H1 (cell line): Measurements from ENCODE around the gene KIAA1671. TPM values are rescaled to one million over a fixed set of nuclear protein-coding genes. Genes with fewer than 3 reads are reported as not detected.

Source experiments
- CTCF ChIA-PET: fragments of 300-600 bp; sonication (Branson Sonifier 250); formaldehyde crosslinking; loops from one replicate; lab custom pipeline; 2021; ENCODE audit not compliant: partially characterized antibody; lab: Charles Lee
- POLR2A ChIA-PET: fragments of 300-600 bp; sonication (Branson Sonifier 250); formaldehyde crosslinking; loops from one replicate; lab custom pipeline; 2021; ENCODE audit warnings: inconsistent platforms; ENCODE audit not compliant: partially characterized antibody; lab: Charles Lee
- DNase-seq, 2 experiments: peaks; one replicate each; pipeline versions ENCODE4 v3.0.0 to v3.0.0-alpha.2; 2010 to 2022; ENCODE audit warnings: low spot score in 2 of 2, low read depth in 1 of 2, mixed read lengths in 1 of 2
- FAIRE-seq: peaks from 2 replicates; lab custom pipeline; 2011; peaks lifted over from hg19 to GRCh38; lab: Jason Lieb, UNC
- H2AFZ ChIP-seq: 2 replicates; pipeline ENCODE4 v1.8.1; 2012; ENCODE audit warnings: low read length, inconsistent platforms
- H2AK5ac ChIP-seq: 2 replicates; pipeline ENCODE4 v1.6.1; 2013; ENCODE audit warnings: low read depth, low read length
- H2BK120ac ChIP-seq: replicated peaks from 2 replicates; pipeline ENCODE3; 2013; ENCODE audit warnings: low read depth, low read length, inconsistent platforms
- H2BK12ac ChIP-seq: 2 replicates; pipeline ENCODE4 v1.6.1; 2013; ENCODE audit warnings: low read depth, low read length
- H2BK15ac ChIP-seq: 2 replicates; pipeline ENCODE4 v1.6.1; 2013; ENCODE audit warnings: low read length
- H2BK20ac ChIP-seq: 2 replicates; pipeline ENCODE4 v1.6.1; 2013; ENCODE audit warnings: low read length
- H2BK5ac ChIP-seq: 2 replicates; pipeline ENCODE4 v1.6.1; 2013; ENCODE audit warnings: low read depth, low read length
- H3K14ac ChIP-seq: 2 replicates; pipeline ENCODE4 v1.6.1; 2013; ENCODE audit warnings: inconsistent platforms; ENCODE audit not compliant: insufficient read length
- H3K18ac ChIP-seq: 2 replicates; pipeline ENCODE4 v1.6.1; 2013; ENCODE audit warnings: low read length; ENCODE audit errors: extremely low read depth
- H3K23ac ChIP-seq: 2 replicates; pipeline ENCODE4 v1.6.1; 2013; ENCODE audit warnings: inconsistent platforms; ENCODE audit not compliant: insufficient read length
- H3K23me2 ChIP-seq: 2 replicates; pipeline ENCODE4 v1.6.1; 2013; ENCODE audit warnings: low read depth, low read length
- H3K27ac ChIP-seq: 2 replicates; pipeline ENCODE4 v1.6.1; 2011; ENCODE audit warnings: low read depth, low read length, inconsistent platforms
- H3K27me3 ChIP-seq, 4 experiments: replicated peaks in 1 of 4; 1 replicate in 1 of 4; 2 replicates in 3 of 4; pipeline versions ENCODE4 v1.6.1 to v1.8.1; 2011 to 2013; ENCODE audit warnings: low read length in 3 of 4, mild to moderate bottlenecking in 3 of 4, inconsistent platforms in 2 of 4, mixed read lengths in 2 of 4, moderate library complexity in 1 of 4; ENCODE audit not compliant: control insufficient read depth in 3 of 4, insufficient read depth in 3 of 4; ENCODE audit errors: extremely low read depth in 1 of 4
- H3K36me3 ChIP-seq, 4 experiments: 2 replicates each; pipeline versions ENCODE4 v1.6.1 to v1.8.1; 2011 to 2013; ENCODE audit warnings: mild to moderate bottlenecking in 4 of 4, low read length in 3 of 4, moderate library complexity in 2 of 4, control low read depth in 1 of 4, inconsistent platforms in 1 of 4; ENCODE audit not compliant: insufficient read depth in 4 of 4, control insufficient read depth in 2 of 4
- H3K4ac ChIP-seq: replicated peaks from 2 replicates; pipeline ENCODE3; 2013; ENCODE audit warnings: low read length, low read depth, mixed read lengths, inconsistent platforms; ENCODE audit not compliant: insufficient read length
- H3K4me1 ChIP-seq, 4 experiments: replicated peaks in 1 of 4; 1 replicate in 1 of 4; 2 replicates in 3 of 4; pipeline versions ENCODE4 v1.6.1 to v1.8.1; 2011 to 2013; ENCODE audit warnings: low read length in 3 of 4, inconsistent platforms in 2 of 4, mixed read lengths in 1 of 4; ENCODE audit not compliant: insufficient read depth in 4 of 4, control insufficient read depth in 3 of 4
- H3K4me2 ChIP-seq, 2 experiments: 2 replicates each; pipeline versions ENCODE4 v1.6.1 to v1.8.1; 2011 to 2013; ENCODE audit warnings: low read depth in 2 of 2, low read length in 2 of 2, control low read depth in 1 of 2, inconsistent platforms in 1 of 2, mild to moderate bottlenecking in 1 of 2; ENCODE audit not compliant: insufficient read depth in 1 of 2
- H3K4me3 ChIP-seq, 4 experiments: fragments of 200-600, 300-600 bp in 1 of 4; sonication (generic), shearing (Covaris generic), sonication (Bioruptor Twin) in 1 of 4; 2 replicates each; pipeline versions ENCODE4 v1.5.1 to v1.8.1; 2011 to 2016; ENCODE audit warnings: low read length in 4 of 4, low read depth in 3 of 4, control low read depth in 2 of 4, inconsistent platforms in 2 of 4, mild to moderate bottlenecking in 2 of 4, mixed read lengths in 1 of 4, moderate library complexity in 1 of 4; ENCODE audit not compliant: insufficient read depth in 2 of 4; ENCODE audit errors: extremely low read depth in 1 of 4
- H3K56ac ChIP-seq: replicated peaks from 2 replicates; pipeline ENCODE3; 2013; ENCODE audit warnings: low read depth, mild to moderate bottlenecking, mixed read lengths, low read length, inconsistent platforms; ENCODE audit not compliant: insufficient read length
- H3K79me1 ChIP-seq: 2 replicates; pipeline ENCODE4 v1.6.1; 2013; ENCODE audit warnings: low read depth, low read length, control low read depth
- H3K79me2 ChIP-seq, 2 experiments: 2 replicates each; pipeline versions ENCODE4 v1.6.1 to v1.8.1; 2012 to 2013; ENCODE audit warnings: low read length in 2 of 2, mild to moderate bottlenecking in 2 of 2, inconsistent platforms in 1 of 2; ENCODE audit not compliant: insufficient read depth in 2 of 2, control insufficient read depth in 1 of 2
- H3K9ac ChIP-seq, 4 experiments: replicated peaks in 1 of 4; 1 replicate in 1 of 4; 2 replicates in 3 of 4; pipeline versions ENCODE4 v1.6.1 to v1.8.1; 2011 to 2013; ENCODE audit warnings: low read depth in 3 of 4, low read length in 3 of 4, control low read depth in 2 of 4, mild to moderate bottlenecking in 2 of 4, moderate library complexity in 2 of 4, inconsistent platforms in 1 of 4; ENCODE audit errors: extremely low read depth in 1 of 4
- H3K9me3 ChIP-seq, 2 experiments: 2 replicates each; pipeline versions ENCODE4 v1.6.1 to v1.8.1; 2012 to 2013; ENCODE audit warnings: mild to moderate bottlenecking in 2 of 2, moderate library complexity in 2 of 2, control low read depth in 1 of 2, inconsistent platforms in 1 of 2, low read depth in 1 of 2, low read length in 1 of 2, mixed read lengths in 1 of 2; ENCODE audit not compliant: insufficient read depth in 2 of 2
- H4K20me1 ChIP-seq, 2 experiments: replicated peaks in 1 of 2; 2 replicates each; pipeline versions ENCODE3 to v1.8.1; 2011 to 2013; ENCODE audit warnings: inconsistent platforms in 2 of 2, low read length in 2 of 2, mild to moderate bottlenecking in 1 of 2; ENCODE audit not compliant: insufficient read depth in 2 of 2, control insufficient read depth in 1 of 2
- H4K5ac ChIP-seq: 2 replicates; pipeline ENCODE4 v1.6.1; 2013; ENCODE audit warnings: low read length, low read depth, mixed read lengths, inconsistent platforms; ENCODE audit not compliant: insufficient read length
- H4K8ac ChIP-seq: 2 replicates; pipeline ENCODE4 v1.8.0; 2013; ENCODE audit warnings: mild to moderate bottlenecking, moderate library complexity, low read length, inconsistent platforms; ENCODE audit not compliant: insufficient read depth; ENCODE audit errors: extremely low read depth
- H4K91ac ChIP-seq: replicated peaks from 2 replicates; pipeline ENCODE3; 2013; ENCODE audit warnings: low read length, mixed read lengths, inconsistent platforms; ENCODE audit not compliant: insufficient read length
- CTCF ChIP-seq, 3 experiments: IDR thresholded peaks; 1 replicate in 2 of 3; 2 replicates in 1 of 3; pipeline versions ENCODE4 v1.5.1 to v1.6.1; 2011; ENCODE audit warnings: low read length in 3 of 3, mild to moderate bottlenecking in 3 of 3, inconsistent platforms in 2 of 3, low read depth in 1 of 3, moderate library complexity in 1 of 3; ENCODE audit not compliant: insufficient read depth in 1 of 3; ENCODE audit errors: control extremely low read depth in 1 of 3
- RAD21 ChIP-seq, 2 experiments: IDR thresholded peaks in 1 of 2; conservative IDR thresholded peaks in 1 of 2; 2 replicates each; pipeline ENCODE4 v1.6.1; 2011; ENCODE audit warnings: low read depth in 2 of 2, low read length in 2 of 2, improper control_type of control experiment in 1 of 2, inconsistent platforms in 1 of 2, mild to moderate bottlenecking in 1 of 2, moderate library complexity in 1 of 2
- SAP30 ChIP-seq: fragments of 300-600 bp; sonication (generic); IDR thresholded peaks from 2 replicates; pipeline ENCODE4 v1.7.1; 2012; ENCODE audit warnings: low read length, moderate library complexity, mild to moderate bottlenecking, inconsistent platforms; ENCODE audit not compliant: insufficient read depth, insufficient replicate concordance
- WGBS, 2 experiments: shearing (Covaris generic) in 1 of 2; methylation state at CpG; one replicate each; pipeline versions ENCODE4 v1.1.6 to v1.1.7; 2013 to 2015; ENCODE audit warnings: low lambda C conversion rate in 2 of 2, mixed read lengths in 2 of 2, inconsistent platforms in 1 of 2, low coverage in 1 of 2, missing lambda C conversion rate in 1 of 2; ENCODE audit not compliant: insufficient replicate concordance in 2 of 2, insufficient coverage in 1 of 2, insufficient read length in 1 of 2; ENCODE audit errors: extremely low coverage in 1 of 2, missing lambda C conversion rate in 1 of 2; 5-methylcytosine and 5-hydroxymethylcytosine counted together
- polyA plus RNA-seq, 7 experiments: library from polyadenylated mRNA; depleted of rRNA in 3 of 7; stranded (reverse) in 5 of 7; unstranded in 2 of 7; fragments of >200 nt in 5 of 7; fragments of 200-250 nt in 2 of 7; gene quantifications; 1 replicate in 5 of 7; 2 replicates in 1 of 7; 4 replicates in 1 of 7; pipeline versions ENCODE4 v1.2.1 to v1.2.3, GENCODE V29; 2011 to 2013; ENCODE audit warnings: missing spikeins in 2 of 7, mixed read lengths in 2 of 7
- total RNA-seq: library from RNA; stranded (reverse); fragmentation: NEBNext Ultra II Directional; extraction: Animal tissue kit (Norgen Biotek cat#: 25700); gene quantifications from 2 replicates; pipeline ENCODE4 v1.2.1, GENCODE V29; 2021

Gene KIAA1671
- total and polyA plus RNA-seq, 2 of the 8 experiments (the other 6 are each of a cell fraction or from before 2014, with no cell fraction given) = 6.4 to 23.9 TPM

GRCh38 chr22:25051073-25051472, 98.6 kb downstream of the KIAA1671 start:
- Histone ChIP-seq H2AFZ (no peak overlapping the region), H3K14ac (no peak overlapping the region), H4K20me1 (peaks cover 2 to 3% of the 10 kb centered on the region in 2 experiments), H2BK20ac (no peak overlapping the region), H3K4ac (no peak overlapping the region), H3K56ac (peak overlapping the region; percentile 18), H4K91ac (no peak overlapping the region), H2BK120ac (no peak overlapping the region), H3K27ac (no peak overlapping the region), H4K8ac (no peak overlapping the region), H3K4me2 (no peak overlapping the region), H3K18ac (no peak overlapping the region), H3K23ac (no peak overlapping the region), H3K4me3 (no peak overlapping the region), H4K5ac (no peak overlapping the region), H3K4me1 (no peaks in the 10 kb centered on the region), H3K9me3 (peaks cover 10 to 14% of the 10 kb centered on the region in 2 experiments; a peak in 3 of 4 replicates), H3K27me3 (no peaks in the 10 kb centered on the region)
- 88% methylated on average over 2 of the region's 2 CpGs; no CpG with 5 or more reads in 1 of the 2 experiments for WGBS, 2 experiments
- CTCF ChIA-PET = interaction anchor here (0.6 to 11.6 kb wide), 35 partner anchors 9 to 1689 kb away, joined by 3 to 221 read pairs (median 4); partner anchors contain the start of genes KIAA1671 and LHFPL7
- DNase-seq = peak in 1 of 2 experiments; percentile 59
- peak; percentile 8 to 40; a peak in 3 of 4 replicates for TF ChIP-seq RAD21 (IDR thresholded peaks at IDR 0.05 in 1 of 2, conservative IDR thresholded peaks at IDR 0.05 in 1 of 2; ENCODE audit: low read depth in 2 of 2, low read length in 2 of 2)
- TF ChIP-seq SAP30 = no peak
- TF ChIP-seq CTCF (IDR thresholded peaks at IDR 0.05; ENCODE audit: control extremely low read depth in 1 of 3, insufficient read depth in 1 of 3, low read depth in 1 of 3, low read length in 3 of 3) = peak; percentile 69 to 83 (median 72)
- TF ChIP-seq, all 59 proteins: peak for 2
- Histone ChIP-seq H3K23me2 (no peaks in the 10 kb centered on the region), H2BK12ac (no peak overlapping the region), H3K9ac (no peak overlapping the region), H3K79me2 (no peaks in the 10 kb centered on the region), H2AK5ac (no peak overlapping the region), H3K79me1 (no peaks in the 10 kb centered on the region), H2BK15ac (no peak overlapping the region), H3K36me3 (peaks cover 8 to 17% (median 11%) of the 10 kb centered on the region in 4 experiments; a peak in 5 of 8 replicates), H2BK5ac (no peak overlapping the region)
- peak; percentile 39 for FAIRE-seq
- POLR2A ChIA-PET = no interaction called here
